HG02678 (cell line): ENCODE data around the gene TPRG1L.

Experiments
- ATAC-seq: cut with Tn5 transposase; IDR thresholded peaks from one replicate; pipeline ENCODE4 v1.9.1; 2021; ENCODE audit warnings: mild to moderate bottlenecking, moderate library complexity; ENCODE audit not compliant: unreplicated experiment

TPRG1L gene

GRCh38 chr1:3626025-3626424 lies 1.2 kb downstream of the TPRG1L start:
- ATAC-seq: no peak

GRCh38 chr1:3627515-3628253 lies 2.9 kb downstream of the TPRG1L start:
- no peak for ATAC-seq

GRCh38 chr1:3628445-3628844 lies 3.6 kb downstream of the TPRG1L start:
- no peak for ATAC-seq

- ATAC-seq: no peak
Observed at GRCh38 chr1:3629561-3630160, 4.8 kb downstream of the TPRG1L start.

- ATAC-seq: no peak
Observed at GRCh38 chr1:3630161-3630611, 5.4 kb downstream of the TPRG1L start.

- no peak for ATAC-seq
Observed at GRCh38 chr1:3630914-3631313, 6.1 kb downstream of the TPRG1L start.

- no peak for ATAC-seq
Observed at GRCh38 chr1:3631320-3632260, 6.8 kb downstream of the TPRG1L start.

- no peak for ATAC-seq
Observed at GRCh38 chr1:3632298-3632697, 7.5 kb downstream of the TPRG1L start.

- no peak for ATAC-seq
Observed at GRCh38 chr1:3632716-3633343, 8.0 kb downstream of the TPRG1L start.

- ATAC-seq: no peak
Observed at GRCh38 chr1:3633344-3634058, 8.7 kb downstream of the TPRG1L start.

GRCh38 chr1:3634059-3634800 lies 9.4 kb downstream of the TPRG1L start:
- no peak for ATAC-seq

GRCh38 chr1:3636080-3636479 lies 11.3 kb downstream of the TPRG1L start:
- ATAC-seq: no peak

GRCh38 chr1:3636531-3636930 lies 11.7 kb downstream of the TPRG1L start:
- no peak for ATAC-seq

GRCh38 chr1:3638027-3638426 lies 13.2 kb downstream of the TPRG1L start:
- no peak for ATAC-seq

GRCh38 chr1:3638676-3639075 lies 13.9 kb downstream of the TPRG1L start:
- no peak for ATAC-seq

- ATAC-seq: no peak
Observed at GRCh38 chr1:3639397-3639911, 14.6 kb downstream of the TPRG1L start.

GRCh38 chr1:3640121-3640837 lies 15.5 kb downstream of the TPRG1L start:
- no peak for ATAC-seq

- no peak for ATAC-seq
Observed at GRCh38 chr1:3641046-3641760, 16.4 kb downstream of the TPRG1L start.
